ENCODE measurements around the gene SKAP2. TPM values are rescaled to one million over a fixed set of nuclear protein-coding genes. Genes with fewer than 3 reads are reported as not detected.

The SKAP2 gene
- 18.1 TPM for polyA plus RNA-seq (2013, experiment 1 of 2; ENCODE audit: insufficient read length)
- 17.4 TPM for polyA plus RNA-seq (2013, experiment 2 of 2; ENCODE audit: insufficient read length)

GRCh38 chr7:26864309-26865093 lies at the start of gene SKAP2:
TSS of gene SKAP2 (minus strand) at chr7:26864590. CDS start at chr7:26864429, 161 bp downstream.
- peak; percentile 99 for DNase-seq

- no peak for DNase-seq
Measured at GRCh38 chr7:26912933-26913536, 48.6 kb upstream of the SKAP2 start.

- no peak for DNase-seq
Measured at GRCh38 chr7:26912338-26912737, 47.9 kb upstream of the SKAP2 start.

GRCh38 chr7:26910221-26910620 lies 45.8 kb upstream of the SKAP2 start:
- peak; percentile 23 for DNase-seq

GRCh38 chr7:26900251-26900650 lies 35.9 kb upstream of the SKAP2 start:
- no peak for DNase-seq

GRCh38 chr7:26899519-26899918 lies 35.1 kb upstream of the SKAP2 start:
- DNase-seq, result no peak

- DNase-seq, result no peak
Measured at GRCh38 chr7:26898891-26899290, 34.5 kb upstream of the SKAP2 start.

- no peak for DNase-seq
Measured at GRCh38 chr7:26897928-26898327, 33.5 kb upstream of the SKAP2 start.

- DNase-seq, result peak; percentile 46
Measured at GRCh38 chr7:26891400-26892350, 27.3 kb upstream of the SKAP2 start.

GRCh38 chr7:26880852-26881251 lies 16.5 kb upstream of the SKAP2 start:
- no peak for DNase-seq

GRCh38 chr7:26879671-26880070 lies 15.3 kb upstream of the SKAP2 start:
- DNase-seq, result no peak

GRCh38 chr7:26868841-26869495 lies 4.6 kb upstream of the SKAP2 start:
- DNase-seq, result no peak

- DNase-seq, result no peak
Measured at GRCh38 chr7:26865094-26865388, 651 bp upstream of the SKAP2 start.

- DNase-seq, result peak; percentile 24
Measured at GRCh38 chr7:26863518-26864308, 677 bp downstream of the SKAP2 start.

- DNase-seq, result no peak
Measured at GRCh38 chr7:26862834-26863233, 1.6 kb downstream of the SKAP2 start.

- DNase-seq, result no peak
Measured at GRCh38 chr7:26861050-26861449, 3.3 kb downstream of the SKAP2 start.

GRCh38 chr7:26860361-26860760 lies 4.0 kb downstream of the SKAP2 start:
- DNase-seq, result no peak

- DNase-seq, result no peak
Measured at GRCh38 chr7:26859720-26860119, 4.7 kb downstream of the SKAP2 start.

- no peak for DNase-seq
Measured at GRCh38 chr7:26858735-26859134, 5.7 kb downstream of the SKAP2 start.

GRCh38 chr7:26858241-26858715 lies 6.1 kb downstream of the SKAP2 start:
- DNase-seq, result no peak

- peak; percentile 18 for DNase-seq
Measured at GRCh38 chr7:26857506-26858240, 6.7 kb downstream of the SKAP2 start.
